GM03348 (cell line): ENCODE measurements around the gene PLA2G7.
"Not testable (repeated sequence)": the region's sequence is repeated elsewhere in the genome, so short reads cannot be mapped to it uniquely, and the experiment has no call there.

Experiments used
- DNase-seq: peaks from one replicate; pipeline ENCODE4 v3.0.0; 2012; ENCODE audit warnings: low spot score

Gene PLA2G7

GRCh38 chr6:46748940-46749503 lies 13.8 kb upstream of the PLA2G7 start:
- DNase-seq, result no peak

GRCh38 chr6:46746696-46747095 lies 11.5 kb upstream of the PLA2G7 start, which contains the start of gene ANKRD66:
Gene ANKRD66 (plus strand): TSS chr6:46746933. CDS start chr6:46751949, 5,016 bp downstream.
- no peak for DNase-seq

GRCh38 chr6:46745973-46746372 lies 10.8 kb upstream of the PLA2G7 start:
- DNase-seq, result no peak

- DNase-seq, result not testable (repeated sequence)
These were observed 9.1 kb upstream of the PLA2G7 start for GRCh38 chr6:46744159-46744725.

- no peak for DNase-seq
These were observed 8.4 kb upstream of the PLA2G7 start for GRCh38 chr6:46743425-46744158.

- no peak for DNase-seq
These were observed 6.7 kb upstream of the PLA2G7 start for GRCh38 chr6:46741910-46742309.

GRCh38 chr6:46741482-46741881 lies 6.3 kb upstream of the PLA2G7 start:
- no peak for DNase-seq

- no peak for DNase-seq
These were observed 1.7 kb upstream of the PLA2G7 start for GRCh38 chr6:46736906-46737305.

- no peak for DNase-seq
These were observed 501 bp upstream of the PLA2G7 start for GRCh38 chr6:46735720-46736031.

- peak; percentile 4 for DNase-seq
These were observed 1.8 kb downstream of the PLA2G7 start for GRCh38 chr6:46733341-46733801.

- DNase-seq, result no peak
These were observed 4.2 kb downstream of the PLA2G7 start for GRCh38 chr6:46730921-46731461.

- no peak for DNase-seq
These were observed 5.3 kb downstream of the PLA2G7 start for GRCh38 chr6:46729787-46730326.

- no peak for DNase-seq
These were observed 14.8 kb downstream of the PLA2G7 start for GRCh38 chr6:46720401-46720800.

- peak; percentile 4 for DNase-seq
These were observed 16.1 kb downstream of the PLA2G7 start for GRCh38 chr6:46719099-46719498.

GRCh38 chr6:46715141-46715540 lies 20.0 kb downstream of the PLA2G7 start:
- no peak for DNase-seq

- no peak for DNase-seq
These were observed 23.7 kb downstream of the PLA2G7 start for GRCh38 chr6:46711491-46711890.

- no peak for DNase-seq
These were observed 28.7 kb downstream of the PLA2G7 start for GRCh38 chr6:46706464-46706863.

- DNase-seq, result no peak
These were observed 30.6 kb downstream of the PLA2G7 start for GRCh38 chr6:46704562-46704961.

- no peak for DNase-seq
These were observed 35.2 kb downstream of the PLA2G7 start for GRCh38 chr6:46699970-46700369.

GRCh38 chr6:46690911-46691451 lies 44.2 kb downstream of the PLA2G7 start:
- DNase-seq, result no peak

GRCh38 chr6:46690141-46690755 lies 44.9 kb downstream of the PLA2G7 start:
- DNase-seq, result no peak

GRCh38 chr6:46689657-46690056 lies 45.5 kb downstream of the PLA2G7 start:
- DNase-seq, result no peak
